ENCODE data around the gene CHAF1A.

The CHAF1A gene

GRCh38 chr19:4472174-4472974 lies 69.9 kb downstream of the CHAF1A start, which contains the start of gene HDGFL2:
HDGFL2 (plus strand) TSS chr19:4472297; CDS start chr19:4472351, 54 bp downstream.
- peak within 1 kb of the TSS; percentile 71 to 100 for H3K4me3 ChIP-seq (ENCODE audit: low read depth in 1 of 2, low read length in 2 of 2)
- peaks cover 31% of the 10 kb centered on the region for H3K4me1 ChIP-seq (ENCODE audit: insufficient read depth, low read length)
- H3K4me2 ChIP-seq (ENCODE audit: insufficient read depth, low read length): peak within 1 kb of the TSS; percentile 95
- TF ChIP-seq EZH2 (IDR thresholded peaks at IDR 0.05; ENCODE audit: borderline replicate concordance, low read depth, low read length, severe bottlenecking): no peak
- no peak for TF ChIP-seq CTCF (IDR thresholded peaks at IDR 0.05; ENCODE audit: borderline replicate concordance, extremely low read depth, low read length, poor library complexity, severe bottlenecking)
- DNase-seq (no peak), ATAC-seq (ENCODE audit: insufficient read depth, low read depth) (no peak)
- peaks cover 25% of the 10 kb centered on the region for H3K36me3 ChIP-seq (ENCODE audit: insufficient read depth, low read length)
- H3K9ac ChIP-seq (ENCODE audit: low read depth, low read length): peak within 1 kb of the TSS; percentile 96
- H3K79me2 ChIP-seq (ENCODE audit: insufficient read depth, low read length): peaks cover 41% of the 10 kb centered on the region
- H3K27ac ChIP-seq (ENCODE audit: low read length): peak within 1 kb of the TSS; percentile 84
- peak within 1 kb of the TSS; percentile 78 for H2AFZ ChIP-seq (ENCODE audit: low read depth, low read length)
- peaks cover 28% of the 10 kb centered on the region for H4K20me1 ChIP-seq (ENCODE audit: insufficient read depth, low read length)
- H3K9me3 ChIP-seq (ENCODE audit: insufficient read depth, low read length, severe bottlenecking): no peaks in the 10 kb centered on the region
- H3K27me3 ChIP-seq (ENCODE audit: insufficient read depth, low read length, poor library complexity): no peaks in the 10 kb centered on the region

- no peak for ATAC-seq (ENCODE audit: insufficient read depth, low read depth)
- Histone ChIP-seq H3K4me2 (ENCODE audit: insufficient read depth, low read length) (peak overlapping the region; percentile 95), H3K4me3 (ENCODE audit: low read depth in 1 of 2, low read length in 2 of 2) (peak overlapping the region; percentile 71 to 100; a peak in 3 of 4 replicates), H3K9ac (ENCODE audit: low read depth, low read length) (peak overlapping the region; percentile 96), H3K79me2 (ENCODE audit: insufficient read depth, low read length) (peaks cover 41% of the 10 kb centered on the region), H3K36me3 (ENCODE audit: insufficient read depth, low read length) (peaks cover 32% of the 10 kb centered on the region), H3K4me1 (ENCODE audit: insufficient read depth, low read length) (peaks cover 31% of the 10 kb centered on the region), H3K9me3 (ENCODE audit: insufficient read depth, low read length, severe bottlenecking) (no peaks in the 10 kb centered on the region), H4K20me1 (ENCODE audit: insufficient read depth, low read length) (peaks cover 28% of the 10 kb centered on the region), H3K27me3 (ENCODE audit: insufficient read depth, low read length, poor library complexity) (no peaks in the 10 kb centered on the region), H3K27ac (ENCODE audit: low read length) (peak overlapping the region; percentile 69), H2AFZ (ENCODE audit: low read depth, low read length) (no peak overlapping the region)
- DNase-seq: no peak
- TF ChIP-seq EZH2 (IDR thresholded peaks at IDR 0.05; ENCODE audit: borderline replicate concordance, low read depth, low read length, severe bottlenecking): no peak
- TF ChIP-seq CTCF (IDR thresholded peaks at IDR 0.05; ENCODE audit: borderline replicate concordance, extremely low read depth, low read length, poor library complexity, severe bottlenecking): no peak
Observed at GRCh38 chr19:4473011-4473762, 70.7 kb downstream of the CHAF1A start.

GRCh38 chr19:4473763-4474513 lies 71.5 kb downstream of the CHAF1A start:
- DNase-seq: no peak
- Histone ChIP-seq H4K20me1 (ENCODE audit: insufficient read depth, low read length) (peaks cover 28% of the 10 kb centered on the region), H3K4me2 (ENCODE audit: insufficient read depth, low read length) (peak overlapping the region; percentile 95), H3K36me3 (ENCODE audit: insufficient read depth, low read length) (peaks cover 38% of the 10 kb centered on the region), H3K9me3 (ENCODE audit: insufficient read depth, low read length, severe bottlenecking) (no peaks in the 10 kb centered on the region), H3K79me2 (ENCODE audit: insufficient read depth, low read length) (peaks cover 41% of the 10 kb centered on the region), H3K27me3 (ENCODE audit: insufficient read depth, low read length, poor library complexity) (no peaks in the 10 kb centered on the region), H3K4me1 (ENCODE audit: insufficient read depth, low read length) (peaks cover 31% of the 10 kb centered on the region), H3K4me3 (ENCODE audit: low read depth in 1 of 2, low read length in 2 of 2) (peak overlapping the region in 1 of 2 experiments; percentile 71; a peak in 2 of 4 replicates), H3K27ac (ENCODE audit: low read length) (peak overlapping the region; percentile 7; the same call in 1 of the 2 replicates), H2AFZ (ENCODE audit: low read depth, low read length) (no peak overlapping the region), H3K9ac (ENCODE audit: low read depth, low read length) (peak overlapping the region; percentile 96)
- TF ChIP-seq CTCF (IDR thresholded peaks at IDR 0.05; ENCODE audit: borderline replicate concordance, extremely low read depth, low read length, poor library complexity, severe bottlenecking) (no peak), EZH2 (IDR thresholded peaks at IDR 0.05; ENCODE audit: borderline replicate concordance, low read depth, low read length, severe bottlenecking) (no peak)
- no peak for ATAC-seq (ENCODE audit: insufficient read depth, low read depth)
